HG03025 (cell line): ENCODE results near the gene PDZD7.

Experiments
- ATAC-seq: cut with Tn5 transposase; IDR thresholded peaks from one replicate; pipeline ENCODE4 v1.9.1; 2021; ENCODE audit warnings: mild to moderate bottlenecking, moderate library complexity; ENCODE audit not compliant: unreplicated experiment, low FRiP score

Gene PDZD7

GRCh38 chr10:101020427-101021075 lies 10.4 kb downstream of the PDZD7 start:
- ATAC-seq: no peak

GRCh38 chr10:101019440-101019703 lies 11.6 kb downstream of the PDZD7 start:
- no peak for ATAC-seq

- ATAC-seq: no peak
Observed at GRCh38 chr10:101018600-101019439, 12.1 kb downstream of the PDZD7 start.

DNA sequence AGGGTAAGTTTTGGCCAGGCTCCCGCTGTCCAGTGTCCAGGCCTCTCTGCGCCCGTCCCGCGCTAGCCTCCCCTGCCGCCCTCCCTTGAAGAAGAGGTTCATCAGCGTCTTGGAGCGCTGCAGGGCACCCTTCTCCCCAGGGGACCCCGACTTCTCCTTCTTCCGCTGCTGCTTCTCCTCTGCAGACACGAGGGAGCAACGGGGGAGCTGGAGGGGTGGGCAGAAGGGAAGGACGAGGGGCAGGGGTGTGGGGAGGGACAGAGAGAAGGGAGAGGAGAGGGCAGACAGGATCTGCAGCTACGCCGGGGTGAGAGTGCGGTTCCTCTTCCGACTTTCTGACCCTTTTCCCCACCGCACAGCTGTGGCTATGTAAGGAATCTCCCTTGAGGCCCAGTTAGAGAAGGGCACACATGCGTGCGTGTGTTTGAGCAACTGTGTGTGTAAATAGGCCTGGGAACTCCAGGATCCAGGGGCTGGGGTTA lies 12.8 kb downstream of the PDZD7 start:
- no peak for ATAC-seq

DNA sequence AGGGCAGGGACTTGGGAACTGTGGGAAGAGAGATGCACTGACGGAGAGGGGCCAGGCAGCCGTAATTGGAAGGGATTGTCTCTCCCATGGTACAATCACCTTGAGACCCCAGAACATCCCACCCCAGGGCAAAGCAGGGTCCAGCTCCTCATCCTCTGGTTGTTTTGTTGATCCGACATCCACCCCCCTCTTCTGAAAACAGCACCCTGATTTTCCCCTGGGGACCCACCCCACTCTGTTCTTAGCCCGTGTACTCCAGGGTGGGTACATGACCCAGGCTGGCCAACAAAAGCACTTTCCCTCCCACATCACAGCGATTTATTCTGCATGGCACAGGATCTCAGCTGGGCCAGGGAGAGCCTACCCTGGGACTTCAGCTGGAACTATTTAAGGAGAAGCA lies 14.1 kb downstream of the PDZD7 start:
- no peak for ATAC-seq

GRCh38 chr10:101015582-101015973 lies 15.4 kb downstream of the PDZD7 start:
- no peak for ATAC-seq

DNA sequence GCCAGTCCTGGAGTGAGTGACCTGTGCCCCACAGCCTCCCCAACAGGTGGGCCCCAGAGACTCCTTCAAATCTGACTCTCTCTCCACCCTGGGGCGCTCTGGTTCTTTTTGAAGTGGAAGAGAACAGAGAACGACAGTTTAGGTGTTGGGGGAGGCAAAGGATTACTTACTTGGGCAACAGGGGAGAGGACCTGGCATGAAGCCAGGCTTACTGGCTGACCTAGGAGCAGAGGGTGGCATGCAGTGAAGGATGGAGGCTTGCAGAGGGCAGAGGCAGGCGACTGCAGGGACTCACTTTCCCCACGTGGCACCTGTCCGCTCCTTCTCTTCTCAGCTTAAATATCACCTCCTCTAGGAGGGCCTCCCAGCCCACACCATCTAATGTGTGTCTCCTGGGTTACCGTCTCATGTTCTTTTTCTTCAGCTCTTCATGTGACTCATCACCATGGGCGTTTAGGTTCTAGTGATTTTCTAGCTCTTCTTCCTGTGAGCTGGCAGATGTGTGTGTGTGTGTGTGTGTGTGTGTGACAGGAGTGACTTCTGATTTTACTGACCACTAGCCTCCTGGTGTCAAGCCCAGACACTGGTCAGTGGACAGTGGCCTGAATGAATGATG lies 15.9 kb downstream of the PDZD7 start:
- ATAC-seq: no peak

- ATAC-seq: no peak
Observed at GRCh38 chr10:101014230-101014884, 16.6 kb downstream of the PDZD7 start.

- no peak for ATAC-seq
Observed at GRCh38 chr10:101013365-101013825, 17.5 kb downstream of the PDZD7 start.

DNA sequence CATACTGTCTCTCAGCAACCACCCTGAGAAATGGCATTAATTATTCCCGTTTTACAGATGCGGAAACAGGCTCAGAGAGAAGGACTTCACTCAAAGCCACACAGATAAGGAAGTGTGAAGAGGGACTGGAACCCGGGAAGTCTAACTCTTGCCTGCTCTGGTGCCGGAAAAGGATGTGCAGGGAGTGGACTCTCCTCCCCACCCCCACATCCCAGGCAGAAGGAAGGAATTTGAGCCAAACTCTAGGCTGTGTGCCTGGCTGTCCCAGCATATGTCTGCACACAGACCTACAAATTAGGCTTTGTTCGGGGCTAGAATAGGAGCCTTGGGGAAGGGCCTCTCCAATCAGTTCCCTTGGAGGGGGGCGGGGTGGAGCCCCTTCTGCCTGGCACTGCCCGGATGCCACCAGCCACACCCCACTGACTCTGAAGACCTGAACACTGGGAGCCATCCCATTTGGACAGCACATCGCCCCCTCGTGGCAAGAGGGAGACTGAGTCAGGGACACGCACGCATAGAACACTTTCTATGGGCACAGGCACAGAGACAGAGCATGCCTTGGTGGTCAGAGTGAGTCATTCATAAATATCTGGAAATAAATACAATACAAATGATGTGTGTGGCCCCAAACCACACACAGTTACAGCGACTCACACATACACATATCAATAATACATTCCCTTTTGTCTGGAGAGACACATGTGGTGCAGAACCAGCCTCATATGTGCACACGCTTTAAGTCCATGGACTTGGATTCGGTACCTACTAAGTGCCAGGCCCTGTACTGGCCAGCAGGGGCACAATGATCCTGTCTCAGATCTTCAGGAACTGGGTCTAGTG lies 18.2 kb downstream of the PDZD7 start:
- ATAC-seq: no peak

- no peak for ATAC-seq
Observed at GRCh38 chr10:101011517-101012423, 19.2 kb downstream of the PDZD7 start.

DNA sequence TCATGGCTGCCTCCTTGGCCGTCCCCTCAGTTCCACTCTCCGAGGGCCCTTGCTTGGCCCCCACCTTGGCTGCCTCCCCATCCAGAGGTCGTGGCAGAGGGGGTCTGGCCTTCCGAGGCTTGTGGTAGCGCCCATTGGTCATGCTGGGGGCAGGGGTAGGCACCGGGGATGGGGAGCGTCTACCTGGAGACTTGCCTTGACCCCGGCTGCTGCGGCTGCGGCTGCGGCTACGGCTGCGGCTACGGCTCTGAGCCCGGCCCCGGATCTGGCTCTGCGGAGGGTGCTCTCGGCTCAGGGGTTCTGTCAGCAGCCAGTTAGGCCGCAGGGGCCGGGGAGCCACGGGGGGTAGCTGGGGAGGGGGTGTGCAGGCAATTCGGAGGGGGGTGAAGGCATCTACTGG lies 20.6 kb downstream of the PDZD7 start:
- ATAC-seq: no peak

- no peak for ATAC-seq
Observed at GRCh38 chr10:101008823-101009423, 22.0 kb downstream of the PDZD7 start.

GRCh38 chr10:101007915-101008822 lies 22.8 kb downstream of the PDZD7 start:
- ATAC-seq: no peak

DNA sequence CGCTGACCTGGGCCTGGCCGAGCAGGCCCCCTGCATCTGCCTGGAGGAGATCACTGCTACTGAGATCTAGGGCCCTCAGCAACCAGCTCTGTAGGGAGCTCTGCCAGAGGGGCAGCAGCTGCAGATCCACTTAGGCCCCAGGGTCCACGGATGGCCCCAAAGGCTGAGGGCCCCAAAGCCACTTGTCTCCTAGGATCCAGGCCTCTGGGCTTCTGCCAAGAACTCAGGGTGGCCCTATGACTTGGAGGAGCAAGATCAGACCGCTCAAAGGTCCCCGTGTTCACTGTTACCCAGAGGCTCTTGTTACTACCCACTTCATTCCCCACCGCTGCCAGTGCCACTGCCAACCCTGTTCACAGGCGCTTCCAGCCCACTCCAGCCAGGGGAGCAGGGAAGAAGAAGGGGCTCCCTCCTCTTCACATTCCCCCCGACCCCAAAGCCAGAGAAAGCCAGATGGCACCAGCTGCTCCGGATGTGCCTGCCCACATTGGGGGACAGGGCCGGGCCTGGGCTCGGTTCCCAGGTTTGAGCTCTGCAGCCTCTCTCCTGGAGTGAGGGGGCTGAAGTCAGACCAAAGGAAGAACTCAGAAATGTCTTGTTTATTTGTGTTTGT lies 23.7 kb downstream of the PDZD7 start:
- no peak for ATAC-seq

DNA sequence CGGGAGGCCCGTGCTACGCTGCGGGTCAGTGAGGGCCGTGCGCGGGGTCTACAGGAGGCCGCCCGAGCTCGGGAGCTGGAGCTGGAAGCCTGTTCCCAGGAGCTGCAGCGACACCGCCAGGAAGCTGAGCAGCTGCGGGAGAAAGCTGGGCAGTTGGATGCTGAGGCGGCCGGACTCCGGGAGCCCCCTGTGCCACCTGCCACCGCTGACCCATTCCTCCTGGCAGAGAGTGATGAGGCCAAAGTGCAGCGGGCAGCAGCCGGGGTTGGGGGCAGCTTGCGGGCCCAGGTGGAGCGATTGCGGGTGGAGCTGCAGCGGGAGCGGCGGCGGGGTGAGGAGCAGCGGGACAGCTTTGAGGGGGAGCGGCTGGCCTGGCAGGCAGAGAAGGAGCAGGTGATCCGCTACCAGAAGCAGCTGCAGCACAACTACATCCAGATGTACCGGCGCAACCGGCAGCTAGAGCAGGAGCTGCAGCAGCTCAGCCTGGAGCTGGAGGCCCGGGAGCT lies 24.3 kb downstream of the PDZD7 start:
- no peak for ATAC-seq

- no peak for ATAC-seq
Observed at GRCh38 chr10:101005869-101006567, 24.9 kb downstream of the PDZD7 start.
